ENCODE results near the gene HOXB13.

DNA sequence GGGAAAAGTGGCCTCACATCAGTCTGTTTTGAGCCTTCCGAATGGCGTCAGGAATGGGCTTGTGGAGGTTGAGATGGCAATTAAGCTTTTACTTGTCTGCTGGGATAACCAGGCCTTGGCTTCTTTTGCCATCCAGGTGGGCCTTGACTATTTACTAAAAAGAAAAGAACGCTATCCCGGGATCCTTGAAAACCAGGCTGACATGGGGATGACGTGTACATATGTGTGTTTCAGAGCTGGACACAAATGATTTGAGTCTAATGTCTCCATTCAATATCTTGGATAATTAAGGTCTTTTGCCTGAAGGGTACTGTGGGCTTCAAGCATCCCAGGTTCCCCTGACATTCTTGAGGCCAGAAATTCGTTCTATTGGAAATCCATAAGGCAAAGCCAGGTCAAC is 32.6 kb upstream of the HOXB13 start:
- TF ChIP-seq CTCF (IDR thresholded peaks at IDR 0.05), result no peak
- no peak for TF ChIP-seq EZH2 (IDR thresholded peaks at IDR 0.05)
- TF ChIP-seq EZH2phosphoT487 (IDR thresholded peaks at IDR 0.05), result no peak
